ENCODE results near the gene EPB41L1. TPM values are rescaled to one million over a fixed set of nuclear protein-coding genes. Genes with fewer than 3 reads are reported as not detected.

The EPB41L1 gene
- total RNA-seq, 1 experiment from 2014 or later = 42.1 TPM

DNA sequence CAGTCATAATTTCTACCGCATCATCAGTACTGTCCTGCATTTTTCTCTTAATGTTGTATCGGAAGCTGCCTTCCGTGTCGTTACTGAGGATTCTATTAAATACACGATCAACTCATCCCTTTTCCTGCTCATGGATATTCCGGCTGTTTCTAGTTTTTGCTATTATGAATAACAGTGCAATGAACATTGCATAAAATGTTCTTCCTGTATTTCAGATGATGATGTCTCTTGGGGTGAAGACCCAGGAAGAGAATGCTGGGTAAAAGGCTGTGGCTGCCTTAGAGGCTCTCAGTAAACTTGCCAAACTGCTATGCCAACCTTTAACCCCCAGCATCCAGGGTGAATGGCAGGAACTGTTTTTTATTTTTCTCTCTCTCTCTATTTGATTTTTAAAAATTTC is 24.1 kb upstream of the EPB41L1 start:
- RAD21 ChIA-PET (ENCODE audit: low non-redundant PET in 1 of 2, low total read pairs in 2 of 2, uncharacterized antibody in 2 of 2, unreplicated experiment in 2 of 2) = no interaction called here
- intact Hi-C loops (cut with micrococcal nuclease) = no loop called here
- no peaks in the 10 kb centered on the region for H3K27me3 ChIP-seq (ENCODE audit: insufficient read depth, low read length)

More for the DNA sequence above, 24.1 kb upstream of the EPB41L1 start:
- no peak overlapping the region for H3K9ac ChIP-seq (ENCODE audit: low read length)
- BruUV-seq (replicated peaks) = no TSS peak
- no peaks in the 10 kb centered on the region for H3K9me3 ChIP-seq (ENCODE audit: control insufficient read depth in 1 of 2, insufficient read depth in 1 of 2, low read depth in 1 of 2, low read length in 2 of 2)
- no peak overlapping the region for H3K4me3 ChIP-seq (replicated peaks in 1 of 2; ENCODE audit: low read depth in 1 of 2, low read length in 2 of 2)
- H3K4me1 ChIP-seq (ENCODE audit: control insufficient read depth in 1 of 2, insufficient read depth in 2 of 2, low read length in 2 of 2) = peaks cover 2 to 32% of the 10 kb centered on the region in 2 experiments; a peak in 3 of 4 replicates
- CTCF ChIA-PET = interaction anchor here (1.1 kb wide), 1 partner anchor 135 kb away, joined by 6 read pairs; no protein-coding TSS in a partner anchor
- POLR2A ChIA-PET = interaction anchor here (0.6 kb wide), 1 partner anchor 55 kb away, joined by 4 read pairs; no protein-coding TSS in a partner anchor
- H3K27ac ChIP-seq (ENCODE audit: low read depth, low read length) = no peak overlapping the region
- no peaks in the 10 kb centered on the region for H3K36me3 ChIP-seq (ENCODE audit: control insufficient read depth in 1 of 2, insufficient read depth in 2 of 2, low read length in 2 of 2)
- no peak overlapping the region for H3K4me2 ChIP-seq (ENCODE audit: low read length)
- H4K20me1 ChIP-seq (ENCODE audit: insufficient read depth) = no peaks in the 10 kb centered on the region
- no peak for TF ChIP-seq FOSL1 (IDR thresholded peaks at IDR 0.05; ENCODE audit: low read depth)
- no peak for TF ChIP-seq SP1 (IDR thresholded peaks at IDR 0.05; ENCODE audit: low read depth)
- TF ChIP-seq RAD21 (IDR thresholded peaks at IDR 0.05; ENCODE audit: low read depth) = no peak
- no peak for TF ChIP-seq SRF (IDR thresholded peaks at IDR 0.05; ENCODE audit: low read depth)
- no peak for TF ChIP-seq MAX (IDR thresholded peaks at IDR 0.05)
- TF ChIP-seq EZH2 (IDR thresholded peaks at IDR 0.05) = no peak
- TF ChIP-seq, protein P1, sequence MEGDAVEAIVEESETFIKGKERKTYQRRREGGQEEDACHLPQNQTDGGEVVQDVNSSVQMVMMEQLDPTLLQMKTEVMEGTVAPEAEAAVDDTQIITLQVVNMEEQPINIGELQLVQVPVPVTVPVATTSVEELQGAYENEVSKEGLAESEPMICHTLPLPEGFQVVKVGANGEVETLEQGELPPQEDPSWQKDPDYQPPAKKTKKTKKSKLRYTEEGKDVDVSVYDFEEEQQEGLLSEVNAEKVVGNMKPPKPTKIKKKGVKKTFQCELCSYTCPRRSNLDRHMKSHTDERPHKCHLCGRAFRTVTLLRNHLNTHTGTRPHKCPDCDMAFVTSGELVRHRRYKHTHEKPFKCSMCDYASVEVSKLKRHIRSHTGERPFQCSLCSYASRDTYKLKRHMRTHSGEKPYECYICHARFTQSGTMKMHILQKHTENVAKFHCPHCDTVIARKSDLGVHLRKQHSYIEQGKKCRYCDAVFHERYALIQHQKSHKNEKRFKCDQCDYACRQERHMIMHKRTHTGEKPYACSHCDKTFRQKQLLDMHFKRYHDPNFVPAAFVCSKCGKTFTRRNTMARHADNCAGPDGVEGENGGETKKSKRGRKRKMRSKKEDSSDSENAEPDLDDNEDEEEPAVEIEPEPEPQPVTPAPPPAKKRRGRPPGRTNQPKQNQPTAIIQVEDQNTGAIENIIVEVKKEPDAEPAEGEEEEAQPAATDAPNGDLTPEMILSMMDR (IDR thresholded peaks at IDR 0.05 in 2 of 3, conservative IDR thresholded peaks at IDR 0.05 in 1 of 3; ENCODE audit: borderline replicate concordance in 1 of 3, insufficient read depth in 1 of 3, low read depth in 2 of 3, low read length in 2 of 3) = no peak
- TF ChIP-seq ZFX (IDR thresholded peaks at IDR 0.05) = no peak
- no peak for TF ChIP-seq REST (IDR thresholded peaks at IDR 0.05; ENCODE audit: low read depth)
- TF ChIP-seq CEBPB (IDR thresholded peaks at IDR 0.05; ENCODE audit: low read depth) = no peak
- TF ChIP-seq SIN3A (IDR thresholded peaks at IDR 0.05; ENCODE audit: low read depth) = no peak
- TF ChIP-seq EGR1 (IDR thresholded peaks at IDR 0.05; ENCODE audit: low read depth) = no peak
- TF ChIP-seq ATF3 (IDR thresholded peaks at IDR 0.05) = no peak
- no peak for TF ChIP-seq POLR2A (IDR thresholded peaks at IDR 0.05; ENCODE audit: borderline replicate concordance, extremely low read depth, insufficient read depth, insufficient read length)
- no peak for TF ChIP-seq JUND (IDR thresholded peaks at IDR 0.05)
- no peak for TF ChIP-seq ZBTB33 (IDR thresholded peaks at IDR 0.05; ENCODE audit: extremely low read depth, insufficient replicate concordance, low read length)
- no peaks in the 10 kb centered on the region for H3K9me2 ChIP-seq (ENCODE audit: insufficient read depth)
- no peak overlapping the region for H2AFZ ChIP-seq (ENCODE audit: low read depth, low read length, poor library complexity, severe bottlenecking)
- no peak for ATAC-seq
- no peak for DNase-seq (ENCODE audit: low read depth, low spot score)
- H3K79me2 ChIP-seq (ENCODE audit: insufficient read depth, low read length) = no peaks in the 10 kb centered on the region
